HepG2 (cell line): Measurements from ENCODE around the gene PRR36. TPM values are rescaled to one million over a fixed set of nuclear protein-coding genes. Genes with fewer than 3 reads are reported as not detected.

Experiments used
- FOSL1 ChIP-seq: sonication (generic); formaldehyde crosslinking; IDR thresholded peaks from 2 replicates; pipeline ENCODE4 v1.9.0; 2021; ENCODE audit warnings: missing genetic modification reagents, borderline replicate concordance
- HOXA9 ChIP-seq: sonication (generic); formaldehyde crosslinking; IDR thresholded peaks from 2 replicates; pipeline ENCODE4 v1.8.1; 2022; ENCODE audit warnings: missing genetic modification reagents, mild to moderate bottlenecking, moderate library complexity, borderline replicate concordance
- MEF2D ChIP-seq: sonication (generic); formaldehyde crosslinking; IDR thresholded peaks from 2 replicates; pipeline ENCODE4 v1.5.1; 2020; ENCODE audit warnings: mild to moderate bottlenecking, missing genetic modification reagents
- PCBP1 ChIP-seq: fragments of 200-400 bp; formaldehyde crosslinking; IDR thresholded peaks from 2 replicates; pipeline ENCODE4 v1.6.1; 2017; ENCODE audit warnings: mild to moderate bottlenecking, low read depth, low read length, borderline replicate concordance
- POLR2AphosphoS5 ChIP-seq: IDR thresholded peaks from 2 replicates; pipeline ENCODE4 v1.6.1; 2012; ENCODE audit warnings: low read depth, low read length
- RFXAP ChIP-seq: sonication (generic); formaldehyde crosslinking; IDR thresholded peaks from 2 replicates; pipeline ENCODE4 v1.4.0; 2020; ENCODE audit warnings: missing genetic modification reagents, borderline replicate concordance
- SNAI1 ChIP-seq: sonication (generic); formaldehyde crosslinking; IDR thresholded peaks from 2 replicates; pipeline ENCODE4 v1.5.0; 2020; ENCODE audit warnings: mild to moderate bottlenecking, missing genetic modification reagents, borderline replicate concordance
- SOX13 ChIP-seq, 3 experiments: fragments of 450-650 bp in 1 of 3; sonication (generic) in 1 of 3; formaldehyde crosslinking in 1 of 3; IDR thresholded peaks in 2 of 3; conservative IDR thresholded peaks in 1 of 3; 2 replicates each; pipeline versions ENCODE4 v1.5.0 to v1.6.1; 2016 to 2020; ENCODE audit warnings: antibody characterized with exemption in 1 of 3, mild to moderate bottlenecking in 1 of 3, missing compliant biosample characterization in 1 of 3, missing genetic modification reagents in 1 of 3, moderate library complexity in 1 of 3
- WIZ ChIP-seq: sonication (generic); formaldehyde crosslinking; IDR thresholded peaks from 2 replicates; pipeline ENCODE4 v1.5.1; 2020; ENCODE audit warnings: mild to moderate bottlenecking, missing genetic modification reagents
- ZNF17 ChIP-seq: sonication (generic); formaldehyde crosslinking; IDR thresholded peaks from 2 replicates; pipeline ENCODE4 v1.5.0; 2020; ENCODE audit warnings: mild to moderate bottlenecking, missing genetic modification reagents
- ZNF205 ChIP-seq: IDR thresholded peaks from 2 replicates; pipeline ENCODE4 v1.6.1; 2018; ENCODE audit warnings: missing biosample characterization, missing genetic modification reagents
- ZNF570 ChIP-seq: sonication (generic); formaldehyde crosslinking; IDR thresholded peaks from 2 replicates; pipeline ENCODE4 v1.4.0; 2020; ENCODE audit warnings: mild to moderate bottlenecking, missing genetic modification reagents, borderline replicate concordance
- ZNF670 ChIP-seq: sonication (generic); formaldehyde crosslinking; IDR thresholded peaks from 2 replicates; pipeline ENCODE4 v1.8.0; 2022; ENCODE audit warnings: mild to moderate bottlenecking, missing genetic modification reagents, borderline replicate concordance
- polyA plus RNA-seq, 8 experiments: library from polyadenylated mRNA; depleted of rRNA in 3 of 8; stranded (reverse) in 7 of 8; unstranded in 1 of 8; fragments of >200 nt; fragmentation: Illumina TruSeq in 4 of 8; extraction: Trizol in 4 of 8; gene quantifications; 2 replicates each; pipeline versions ENCODE4 v1.2.1 to v1.2.3, GENCODE V29; 2011 to 2016; ENCODE audit warnings: low read depth in 4 of 8, missing spikeins in 1 of 8, mixed read lengths in 1 of 8; ENCODE audit not compliant: insufficient read depth in 1 of 8
- total RNA-seq, 5 experiments: library from RNA; depleted of rRNA; stranded (reverse); fragments of >200 nt; fragmentation: Illumina TruSeq; extraction: Trizol; gene quantifications; 2 replicates each; pipeline ENCODE4 v1.2.3, GENCODE V29; 2016; ENCODE audit warnings: low read depth in 1 of 5
- TF ChIP-seq, protein P1 (sequence below): sonication (generic); formaldehyde crosslinking; IDR thresholded peaks from 2 replicates; pipeline ENCODE4 v1.4.0; 2020; ENCODE audit warnings: mild to moderate bottlenecking, missing genetic modification reagents
- TF ChIP-seq, protein P2 (sequence below): sonication (generic); formaldehyde crosslinking; IDR thresholded peaks from 2 replicates; pipeline ENCODE4 v1.5.0; 2020; ENCODE audit warnings: missing genetic modification reagents, mild to moderate bottlenecking, borderline replicate concordance
- TF ChIP-seq, protein P3 (sequence below): sonication (generic); formaldehyde crosslinking; conservative IDR thresholded peaks from 2 replicates; pipeline ENCODE4 v1.8.0; 2022; ENCODE audit warnings: mild to moderate bottlenecking, moderate library complexity, missing genetic modification reagents
- TF ChIP-seq, protein P4 (sequence below): sonication (generic); formaldehyde crosslinking; IDR thresholded peaks from 2 replicates; pipeline ENCODE4 v1.4.0; 2020; ENCODE audit warnings: missing genetic modification reagents, low read depth, mild to moderate bottlenecking, borderline replicate concordance
- TF ChIP-seq, protein P5 (sequence below): sonication (generic); formaldehyde crosslinking; IDR thresholded peaks from 2 replicates; pipeline ENCODE4 v1.4.0; 2020; ENCODE audit warnings: missing genetic modification reagents
- TF ChIP-seq, protein P6 (sequence below): sonication (generic); formaldehyde crosslinking; IDR thresholded peaks from 2 replicates; pipeline ENCODE4 v1.8.0; 2022; ENCODE audit warnings: mild to moderate bottlenecking, missing genetic modification reagents, moderate library complexity

PRR36 gene
- total and polyA plus RNA-seq, 2 of the 13 experiments (the other 11 are each of a cell fraction or from before 2014, with no cell fraction given): 0.07 to 0.17 TPM

DNA sequence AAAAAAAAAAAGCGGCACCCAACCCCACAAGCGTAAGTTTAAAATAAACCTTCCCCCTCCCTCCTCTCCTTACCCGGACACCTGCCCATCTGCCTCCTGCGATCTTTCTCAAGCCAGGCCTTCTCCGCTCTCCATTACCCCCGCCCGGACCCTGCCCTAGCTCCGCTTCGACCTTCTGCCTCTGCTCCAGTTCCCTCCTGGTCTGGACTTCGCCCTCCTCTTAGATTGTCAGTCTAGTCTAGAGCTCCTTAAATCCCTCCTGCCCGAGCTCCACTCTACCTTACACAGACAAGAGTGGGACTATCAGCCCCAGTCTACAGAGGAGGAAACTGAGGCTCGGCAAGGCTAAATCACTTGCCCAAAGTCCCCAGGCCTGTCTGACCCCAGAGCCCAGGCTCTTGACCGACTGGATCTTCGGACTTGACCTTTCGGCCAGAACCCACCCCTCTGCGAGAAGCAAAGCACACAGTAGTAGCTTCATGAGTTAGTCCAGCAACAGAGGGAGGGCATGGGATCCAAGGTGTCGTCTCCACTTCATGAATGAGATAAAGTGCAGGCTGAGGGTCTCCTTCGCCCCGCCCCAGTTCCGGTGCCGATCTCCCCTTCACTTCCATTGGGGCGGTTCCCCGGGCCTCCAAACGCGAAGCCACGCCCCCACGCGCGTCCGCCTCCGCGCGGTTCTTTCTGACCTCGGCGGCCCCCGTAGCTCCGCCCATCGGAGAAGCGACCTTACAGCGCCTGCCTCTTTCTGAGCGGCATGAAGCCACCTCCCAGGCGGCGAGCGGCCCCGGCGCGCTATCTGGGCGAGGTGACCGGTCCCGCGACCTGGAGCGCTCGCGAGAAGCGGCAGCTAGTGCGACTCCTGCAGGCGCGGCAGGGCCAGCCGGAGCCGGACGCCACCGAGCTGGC is 45.7 kb upstream of the PRR36 start, which contains the start of gene SNAPC2 (continued):
- TF ChIP-seq, protein P1, sequence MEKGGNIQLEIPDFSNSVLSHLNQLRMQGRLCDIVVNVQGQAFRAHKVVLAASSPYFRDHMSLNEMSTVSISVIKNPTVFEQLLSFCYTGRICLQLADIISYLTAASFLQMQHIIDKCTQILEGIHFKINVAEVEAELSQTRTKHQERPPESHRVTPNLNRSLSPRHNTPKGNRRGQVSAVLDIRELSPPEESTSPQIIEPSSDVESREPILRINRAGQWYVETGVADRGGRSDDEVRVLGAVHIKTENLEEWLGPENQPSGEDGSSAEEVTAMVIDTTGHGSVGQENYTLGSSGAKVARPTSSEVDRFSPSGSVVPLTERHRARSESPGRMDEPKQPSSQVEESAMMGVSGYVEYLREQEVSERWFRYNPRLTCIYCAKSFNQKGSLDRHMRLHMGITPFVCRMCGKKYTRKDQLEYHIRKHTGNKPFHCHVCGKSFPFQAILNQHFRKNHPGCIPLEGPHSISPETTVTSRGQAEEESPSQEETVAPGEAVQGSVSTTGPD (CRISPR knock-in tag): no peak
- TF ChIP-seq, protein P2, sequence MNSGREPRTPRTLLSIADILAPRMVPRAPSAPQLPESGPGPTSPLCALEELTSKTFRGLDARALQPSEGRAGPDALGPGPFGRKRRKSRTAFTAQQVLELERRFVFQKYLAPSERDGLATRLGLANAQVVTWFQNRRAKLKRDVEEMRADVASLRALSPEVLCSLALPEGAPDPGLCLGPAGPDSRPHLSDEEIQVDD (CRISPR knock-in tag): no peak
- TF ChIP-seq, protein P3, sequence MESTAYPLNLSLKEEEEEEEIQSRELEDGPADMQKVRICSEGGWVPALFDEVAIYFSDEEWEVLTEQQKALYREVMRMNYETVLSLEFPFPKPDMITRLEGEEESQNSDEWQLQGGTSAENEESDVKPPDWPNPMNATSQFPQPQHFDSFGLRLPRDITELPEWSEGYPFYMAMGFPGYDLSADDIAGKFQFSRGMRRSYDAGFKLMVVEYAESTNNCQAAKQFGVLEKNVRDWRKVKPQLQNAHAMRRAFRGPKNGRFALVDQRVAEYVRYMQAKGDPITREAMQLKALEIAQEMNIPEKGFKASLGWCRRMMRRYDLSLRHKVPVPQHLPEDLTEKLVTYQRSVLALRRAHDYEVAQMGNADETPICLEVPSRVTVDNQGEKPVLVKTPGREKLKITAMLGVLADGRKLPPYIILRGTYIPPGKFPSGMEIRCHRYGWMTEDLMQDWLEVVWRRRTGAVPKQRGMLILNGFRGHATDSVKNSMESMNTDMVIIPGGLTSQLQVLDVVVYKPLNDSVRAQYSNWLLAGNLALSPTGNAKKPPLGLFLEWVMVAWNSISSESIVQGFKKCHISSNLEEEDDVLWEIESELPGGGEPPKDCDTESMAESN (CRISPR knock-in tag): peak; percentile 76
- 0 out of 2 replicates have a peak, but pooled peaks have one; percentile 25 for TF ChIP-seq ZNF205
- TF ChIP-seq PCBP1: 0 out of 2 replicates have a peak, but pooled peaks have one; percentile 26
- TF ChIP-seq ZNF670 (CRISPR knock-in tag): peak; percentile 69; the same call in 1 of the 2 replicates
- TF ChIP-seq, protein P4, sequence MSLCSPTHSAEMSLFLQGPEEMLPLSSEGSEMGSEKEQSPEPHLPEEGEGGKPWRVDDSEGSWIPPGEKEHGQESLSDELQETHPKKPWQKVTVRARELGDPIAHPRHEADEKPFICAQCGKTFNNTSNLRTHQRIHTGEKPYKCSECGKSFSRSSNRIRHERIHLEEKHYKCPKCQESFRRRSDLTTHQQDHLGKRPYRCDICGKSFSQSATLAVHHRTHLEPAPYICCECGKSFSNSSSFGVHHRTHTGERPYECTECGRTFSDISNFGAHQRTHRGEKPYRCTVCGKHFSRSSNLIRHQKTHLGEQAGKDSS: peak; percentile 23; the same call in 1 of the 2 replicates
- TF ChIP-seq ZNF570 (CRISPR knock-in tag): no peak
- TF ChIP-seq ZNF17 (CRISPR knock-in tag): no peak
- TF ChIP-seq MEF2D (CRISPR knock-in tag): peak; percentile 67; the same call in 1 of the 2 replicates
- no peak for TF ChIP-seq WIZ (CRISPR knock-in tag)
- no peak; the same call in 1 of the 2 replicates for TF ChIP-seq FOSL1 (CRISPR knock-in tag)
- TF ChIP-seq RFXAP: 0 out of 2 replicates have a peak, but pooled peaks have one; percentile 30
- 0 out of 2 replicates have a peak, but pooled peaks have one; percentile 59 for TF ChIP-seq SNAI1 (CRISPR knock-in tag)
- peak; percentile 87 for TF ChIP-seq POLR2AphosphoS5
- no peak for TF ChIP-seq SOX13 (IDR thresholded peaks at IDR 0.05)
- peak in 1 of 2 experiments; percentile 41; a peak in 1 of 4 replicates for TF ChIP-seq SOX13 (CRISPR knock-in tag; conservative IDR thresholded peaks at IDR 0.05 in 1 of 2, IDR thresholded peaks at IDR 0.05 in 1 of 2)
- TF ChIP-seq, protein P5, sequence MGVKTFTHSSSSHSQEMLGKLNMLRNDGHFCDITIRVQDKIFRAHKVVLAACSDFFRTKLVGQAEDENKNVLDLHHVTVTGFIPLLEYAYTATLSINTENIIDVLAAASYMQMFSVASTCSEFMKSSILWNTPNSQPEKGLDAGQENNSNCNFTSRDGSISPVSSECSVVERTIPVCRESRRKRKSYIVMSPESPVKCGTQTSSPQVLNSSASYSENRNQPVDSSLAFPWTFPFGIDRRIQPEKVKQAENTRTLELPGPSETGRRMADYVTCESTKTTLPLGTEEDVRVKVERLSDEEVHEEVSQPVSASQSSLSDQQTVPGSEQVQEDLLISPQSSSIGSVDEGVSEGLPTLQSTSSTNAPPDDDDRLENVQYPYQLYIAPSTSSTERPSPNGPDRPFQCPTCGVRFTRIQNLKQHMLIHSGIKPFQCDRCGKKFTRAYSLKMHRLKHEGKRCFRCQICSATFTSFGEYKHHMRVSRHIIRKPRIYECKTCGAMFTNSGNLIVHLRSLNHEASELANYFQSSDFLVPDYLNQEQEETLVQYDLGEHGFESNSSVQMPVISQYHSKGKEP (CRISPR knock-in tag): no peak
- TF ChIP-seq, protein P6, sequence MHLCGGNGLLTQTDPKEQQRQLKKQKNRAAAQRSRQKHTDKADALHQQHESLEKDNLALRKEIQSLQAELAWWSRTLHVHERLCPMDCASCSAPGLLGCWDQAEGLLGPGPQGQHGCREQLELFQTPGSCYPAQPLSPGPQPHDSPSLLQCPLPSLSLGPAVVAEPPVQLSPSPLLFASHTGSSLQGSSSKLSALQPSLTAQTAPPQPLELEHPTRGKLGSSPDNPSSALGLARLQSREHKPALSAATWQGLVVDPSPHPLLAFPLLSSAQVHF (CRISPR knock-in tag): no peak
- TF ChIP-seq HOXA9 (CRISPR knock-in tag): peak; percentile 63; the same call in 1 of the 2 replicates
